Immature natural killer cell (primary cell): ENCODE data around the gene SGK2. TPM values are rescaled to one million over a fixed set of nuclear protein-coding genes. Genes with fewer than 3 reads are reported as not detected.

Source experiments
- DNase-seq, 3 donors: peaks; one replicate each; pipeline ENCODE4 v3.0.0; 2022; ENCODE audit warnings: mixed read lengths in 1 of 3
- H3K27ac Mint-ChIP-seq, 6 donors: one replicate each; pipeline ENCODE4 v1.8.0; 2020; ENCODE audit warnings: mixed read lengths in 6 of 6, mild to moderate bottlenecking in 5 of 6, inconsistent platforms in 4 of 6, moderate library complexity in 3 of 6
- H3K27me3 Mint-ChIP-seq, 3 donors: one replicate each; pipeline ENCODE4 v1.8.0; 2020 to 2021; ENCODE audit warnings: low read depth in 3 of 3, mild to moderate bottlenecking in 3 of 3, mixed read lengths in 3 of 3, moderate library complexity in 3 of 3, inconsistent platforms in 1 of 3
- H3K36me3 Mint-ChIP-seq, 3 donors: one replicate each; pipeline ENCODE4 v1.8.0; 2020; ENCODE audit warnings: mixed read lengths in 3 of 3, inconsistent platforms in 2 of 3, mild to moderate bottlenecking in 2 of 3
- H3K4me1 Mint-ChIP-seq, 2 donors: one replicate each; pipeline ENCODE4 v1.8.0; 2020; ENCODE audit warnings: inconsistent platforms in 2 of 2, mild to moderate bottlenecking in 2 of 2, mixed read lengths in 2 of 2, moderate library complexity in 1 of 2
- H3K4me3 Mint-ChIP-seq, 5 donors: one replicate each; pipeline ENCODE4 v1.8.0; 2020; ENCODE audit warnings: mild to moderate bottlenecking in 5 of 5, mixed read lengths in 5 of 5, inconsistent platforms in 3 of 5, moderate library complexity in 3 of 5
- H3K9me3 Mint-ChIP-seq, 6 donors: one replicate each; pipeline ENCODE4 v1.8.0; 2020; ENCODE audit warnings: mild to moderate bottlenecking in 6 of 6, mixed read lengths in 6 of 6, inconsistent platforms in 4 of 6, moderate library complexity in 3 of 6
- polyA plus RNA-seq, 3 donors: library from polyadenylated mRNA; unstranded; fragments of 300-500 nt; fragmentation: Illumina TruSeq; gene quantifications; one replicate each; pipeline ENCODE4 v1.2.3, GENCODE V29; 2021

The SGK2 gene
- polyA plus RNA-seq, 3 donors from 2014 or later, result not detected

DNA sequence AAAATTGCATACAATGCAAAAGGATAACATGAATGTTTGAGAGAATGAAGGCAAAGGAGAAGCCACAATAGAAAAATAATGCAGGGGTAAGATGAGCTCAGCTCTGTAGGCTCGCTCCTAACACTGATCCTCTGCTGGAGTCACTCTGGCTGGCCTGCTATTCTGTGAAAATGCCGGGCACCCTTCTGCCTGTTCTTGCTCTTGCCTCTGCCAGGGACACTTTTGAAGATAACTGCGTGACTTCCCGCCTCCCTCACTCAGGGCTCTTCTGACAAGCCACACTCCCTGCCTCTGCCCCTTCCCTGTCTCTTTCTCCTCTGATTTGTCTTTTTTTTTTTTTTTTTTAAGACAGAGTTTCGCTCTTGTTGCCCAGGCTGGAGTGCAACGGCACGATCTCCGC lies 72.8 kb downstream of the SGK2 start:
- Mint-ChIP-seq H3K36me3 (peaks cover 19 to 37% (median 26%) of the 10 kb centered on the region in 3 donors), H3K4me1 (no peaks in the 10 kb centered on the region), H3K27ac (no peak overlapping the region), H3K9me3 (no peaks in the 10 kb centered on the region), H3K4me3 (no peak overlapping the region), H3K27me3 (no peaks in the 10 kb centered on the region)
- no peak for DNase-seq

Other genes with a start within 250 kb of the SGK2 start
- 10 to 100 TPM; 18.7 to 43.7 (median 25.4) TPM for gene SRSF6, start 101.1 kb upstream of the SGK2 start, polyA plus RNA-seq
- gene L3MBTL1, start 51.3 kb upstream of the SGK2 start, polyA plus RNA-seq, result 1 to 10 TPM in 1 of 3 donors, under 1 TPM in 1, not detected in 1; 0.91 to 1.8 TPM
- 10 to 100 TPM; 40.0 to 46.2 (median 45.5) TPM for gene IFT52, start 31.9 kb downstream of the SGK2 start, polyA plus RNA-seq
- 1 to 10 TPM in 2 of 3 donors, not detected in 1; 2.0 to 2.3 TPM for gene MYBL2, start 108.1 kb downstream of the SGK2 start, polyA plus RNA-seq
- not detected for gene GTSF1L, start 168.0 kb downstream of the SGK2 start, polyA plus RNA-seq